KMS-11 (cell line): ENCODE results near the gene REPS2.

Experiments
- H2AFZ ChIP-seq: fragments of 200-600 bp; sonication (generic); 2 replicates; pipeline ENCODE4 v1.6.1; 2016; ENCODE audit warnings: antibody characterized with exemption, mixed run types, low read depth
- H3K27ac ChIP-seq: fragments of 200-600 bp; sonication (generic); 2 replicates; pipeline ENCODE4 v1.6.1; 2016; ENCODE audit warnings: mild to moderate bottlenecking, mixed run types
- H3K27me3 ChIP-seq: fragments of 200-600 bp; sonication (generic); 2 replicates; pipeline ENCODE4 v1.6.1; 2017; ENCODE audit warnings: mild to moderate bottlenecking, low read depth, mixed run types, moderate library complexity; ENCODE audit not compliant: insufficient read depth
- H3K36me3 ChIP-seq: fragments of 200-600 bp; sonication (generic); 2 replicates; pipeline ENCODE4 v1.6.1; 2017; ENCODE audit warnings: mild to moderate bottlenecking, mixed run types; ENCODE audit not compliant: insufficient read depth
- H3K4me1 ChIP-seq: fragments of 200-600 bp; sonication (generic); 2 replicates; pipeline ENCODE4 v1.6.1; 2016; ENCODE audit warnings: mild to moderate bottlenecking, low read depth, mixed run types; ENCODE audit not compliant: poor library complexity, severe bottlenecking
- H3K4me2 ChIP-seq: fragments of 200-600 bp; sonication (generic); 2 replicates; pipeline ENCODE4 v1.7.0; 2016; ENCODE audit warnings: mild to moderate bottlenecking, mixed run types
- H3K4me3 ChIP-seq: fragments of 200-600 bp; sonication (generic); IDR thresholded peaks from 2 replicates; pipeline ENCODE4 v1.6.1; 2017; ENCODE audit warnings: low read depth, low read length, mixed read lengths; ENCODE audit not compliant: insufficient read depth
- H3K79me2 ChIP-seq: fragments of 200-600 bp; sonication (generic); 2 replicates; pipeline ENCODE4 v1.6.1; 2016; ENCODE audit warnings: low read depth, mixed run types; ENCODE audit not compliant: insufficient read depth
- H3K9ac ChIP-seq: fragments of 200-600 bp; sonication (generic); 2 replicates; pipeline ENCODE4 v1.6.1; 2016; ENCODE audit warnings: mild to moderate bottlenecking, mixed run types
- H4K20me1 ChIP-seq: fragments of 200-600 bp; sonication (generic); 2 replicates; pipeline ENCODE4 v1.6.1; 2016; ENCODE audit warnings: mild to moderate bottlenecking, mixed run types; ENCODE audit not compliant: insufficient read depth
- TF ChIP-seq, protein P1 (sequence below): fragments of 200-600 bp; sonication (generic); conservative IDR thresholded peaks from 2 replicates; pipeline ENCODE4 v1.6.1; 2017; ENCODE audit warnings: low read depth, mild to moderate bottlenecking, antibody characterized with exemption, low read length, moderate library complexity, mixed read lengths

The REPS2 gene

DNA sequence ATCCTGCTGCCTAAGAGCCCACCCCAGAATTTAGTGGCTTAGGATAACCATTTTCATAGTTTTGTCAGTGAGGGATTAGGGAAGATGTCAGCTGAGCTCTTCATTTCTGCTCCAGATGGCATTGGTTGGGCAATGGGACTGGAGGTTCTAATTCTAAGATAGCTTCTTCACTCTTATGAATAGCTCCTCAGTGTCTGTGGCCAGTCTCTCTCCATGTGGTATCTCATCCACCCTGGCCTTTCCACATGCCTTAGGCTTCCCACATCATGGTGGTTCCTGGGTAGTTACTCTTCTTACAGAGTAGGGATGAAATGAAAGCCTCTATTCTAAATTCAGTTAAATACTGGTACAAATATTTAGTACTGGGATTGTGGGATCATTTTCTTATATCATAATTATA is 31.3 kb downstream of the REPS2 start:
- H3K27ac ChIP-seq = no peak overlapping the region
- TF ChIP-seq, protein P1, sequence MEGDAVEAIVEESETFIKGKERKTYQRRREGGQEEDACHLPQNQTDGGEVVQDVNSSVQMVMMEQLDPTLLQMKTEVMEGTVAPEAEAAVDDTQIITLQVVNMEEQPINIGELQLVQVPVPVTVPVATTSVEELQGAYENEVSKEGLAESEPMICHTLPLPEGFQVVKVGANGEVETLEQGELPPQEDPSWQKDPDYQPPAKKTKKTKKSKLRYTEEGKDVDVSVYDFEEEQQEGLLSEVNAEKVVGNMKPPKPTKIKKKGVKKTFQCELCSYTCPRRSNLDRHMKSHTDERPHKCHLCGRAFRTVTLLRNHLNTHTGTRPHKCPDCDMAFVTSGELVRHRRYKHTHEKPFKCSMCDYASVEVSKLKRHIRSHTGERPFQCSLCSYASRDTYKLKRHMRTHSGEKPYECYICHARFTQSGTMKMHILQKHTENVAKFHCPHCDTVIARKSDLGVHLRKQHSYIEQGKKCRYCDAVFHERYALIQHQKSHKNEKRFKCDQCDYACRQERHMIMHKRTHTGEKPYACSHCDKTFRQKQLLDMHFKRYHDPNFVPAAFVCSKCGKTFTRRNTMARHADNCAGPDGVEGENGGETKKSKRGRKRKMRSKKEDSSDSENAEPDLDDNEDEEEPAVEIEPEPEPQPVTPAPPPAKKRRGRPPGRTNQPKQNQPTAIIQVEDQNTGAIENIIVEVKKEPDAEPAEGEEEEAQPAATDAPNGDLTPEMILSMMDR = no peak
- no peaks in the 10 kb centered on the region for H3K27me3 ChIP-seq
- H3K36me3 ChIP-seq = no peaks in the 10 kb centered on the region
- H3K9ac ChIP-seq = no peak overlapping the region
- H2AFZ ChIP-seq = no peak overlapping the region
- no peak overlapping the region for H3K4me3 ChIP-seq
- H3K4me1 ChIP-seq = peaks cover 50% of the 10 kb centered on the region
- H3K79me2 ChIP-seq = no peaks in the 10 kb centered on the region
- H4K20me1 ChIP-seq = no peaks in the 10 kb centered on the region
- H3K4me2 ChIP-seq = no peak overlapping the region

DNA sequence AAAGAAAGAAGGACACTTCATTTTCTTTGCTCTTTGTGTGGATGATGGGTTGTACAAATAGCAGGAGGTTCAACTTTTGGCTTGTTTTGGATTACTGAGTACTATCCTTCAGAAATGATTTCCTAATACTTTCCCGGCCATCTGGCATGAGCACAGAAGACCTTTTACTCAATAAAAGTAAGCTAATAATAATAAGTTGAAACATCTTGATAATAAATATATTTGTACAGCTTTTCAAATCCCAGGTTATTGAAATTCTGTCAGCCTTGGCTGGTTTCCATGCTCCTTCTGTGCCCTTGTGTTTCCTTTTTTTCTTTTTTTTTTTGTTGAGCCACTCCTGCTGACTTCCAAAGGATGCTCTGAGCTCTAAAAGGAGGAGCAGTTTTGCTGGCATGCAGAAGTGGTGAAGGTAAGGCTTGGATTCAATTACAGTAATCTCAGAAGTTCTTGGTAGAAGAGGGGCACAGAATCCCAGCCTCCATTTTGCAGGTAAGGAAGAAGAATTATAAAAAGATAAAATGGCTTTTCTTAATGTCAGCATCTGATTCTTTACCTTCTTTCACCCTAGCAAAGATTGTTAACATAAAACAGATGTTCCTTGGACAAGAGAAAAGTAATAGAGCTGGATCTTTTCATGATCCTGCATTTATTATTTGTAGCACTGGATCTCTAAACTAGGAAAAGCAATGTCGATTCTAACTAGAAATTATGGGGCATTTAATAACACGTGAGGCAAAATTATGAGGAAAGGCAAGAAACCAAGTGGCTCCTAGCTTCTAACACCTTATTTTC is 31.9 kb downstream of the REPS2 start:
- Histone ChIP-seq H3K27ac (no peak overlapping the region), H3K36me3 (no peaks in the 10 kb centered on the region), H4K20me1 (no peaks in the 10 kb centered on the region), H3K9ac (no peak overlapping the region), H3K4me1 (peaks cover 44% of the 10 kb centered on the region), H3K79me2 (no peaks in the 10 kb centered on the region), H2AFZ (no peak overlapping the region), H3K4me3 (no peak overlapping the region), H3K4me2 (no peak overlapping the region), H3K27me3 (no peaks in the 10 kb centered on the region)
- TF ChIP-seq, protein P1 = no peak

DNA sequence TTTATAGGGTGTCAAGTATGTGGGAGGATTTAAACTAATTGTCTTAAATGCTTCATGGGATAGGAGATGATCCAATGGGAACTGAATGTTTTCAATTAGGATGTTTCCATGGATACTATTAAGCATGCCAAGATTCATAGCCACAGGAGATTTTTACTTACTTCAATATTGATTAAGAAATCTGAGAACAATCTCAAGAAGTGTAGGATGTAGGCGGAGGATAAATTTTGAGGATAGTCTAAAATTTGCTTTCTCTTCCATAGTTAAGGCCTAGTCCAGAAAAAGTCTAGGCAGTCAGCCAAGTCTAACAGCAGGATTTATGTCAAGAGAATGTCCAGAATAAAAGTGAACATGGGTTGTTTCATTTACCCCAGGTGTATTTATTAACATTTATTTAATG is 32.8 kb downstream of the REPS2 start:
- Histone ChIP-seq H3K9ac (no peak overlapping the region), H4K20me1 (no peaks in the 10 kb centered on the region), H3K4me1 (peaks cover 35% of the 10 kb centered on the region), H3K27ac (no peak overlapping the region), H3K79me2 (no peaks in the 10 kb centered on the region), H3K36me3 (no peaks in the 10 kb centered on the region), H3K4me3 (no peak overlapping the region), H3K27me3 (no peaks in the 10 kb centered on the region), H3K4me2 (no peak overlapping the region), H2AFZ (no peak overlapping the region)
- TF ChIP-seq, protein P1 = no peak

DNA sequence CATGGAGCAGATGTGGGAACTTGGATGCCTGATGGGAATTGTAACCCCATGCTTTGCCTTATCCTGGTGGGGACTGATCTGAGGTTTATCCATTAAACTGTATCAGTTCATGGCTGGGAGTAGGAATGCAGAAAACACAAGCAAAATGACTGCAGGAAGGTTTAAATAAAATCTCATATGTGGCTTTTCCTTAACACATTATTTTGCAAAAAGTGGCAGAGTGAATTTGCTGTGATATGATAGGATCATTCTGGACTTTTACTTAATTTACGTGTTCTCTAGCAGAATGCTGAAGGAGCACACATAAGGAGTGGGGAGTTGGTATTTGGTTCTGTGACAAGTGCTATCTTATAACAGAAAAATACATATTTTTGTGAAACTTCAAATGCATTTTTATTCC is 34.8 kb downstream of the REPS2 start:
- H3K4me3 ChIP-seq = no peak overlapping the region
- no peaks in the 10 kb centered on the region for H3K79me2 ChIP-seq
- no peak overlapping the region for H3K4me2 ChIP-seq
- H3K27me3 ChIP-seq = no peaks in the 10 kb centered on the region
- TF ChIP-seq, protein P1 = no peak
- H3K27ac ChIP-seq = no peak overlapping the region
- H3K36me3 ChIP-seq = no peaks in the 10 kb centered on the region
- H3K4me1 ChIP-seq = peaks cover 19% of the 10 kb centered on the region
- no peak overlapping the region for H2AFZ ChIP-seq
- no peak overlapping the region for H3K9ac ChIP-seq
- no peaks in the 10 kb centered on the region for H4K20me1 ChIP-seq
